ENCODE results near the gene CCHCR1. TPM values are rescaled to one million over a fixed set of nuclear protein-coding genes. Genes with fewer than 3 reads are reported as not detected.

CCHCR1 gene
- total and polyA plus RNA-seq, 2 of the 13 experiments (the other 11 are each of a cell fraction or from before 2014, with no cell fraction given), result 14.6 to 28.2 TPM

DNA sequence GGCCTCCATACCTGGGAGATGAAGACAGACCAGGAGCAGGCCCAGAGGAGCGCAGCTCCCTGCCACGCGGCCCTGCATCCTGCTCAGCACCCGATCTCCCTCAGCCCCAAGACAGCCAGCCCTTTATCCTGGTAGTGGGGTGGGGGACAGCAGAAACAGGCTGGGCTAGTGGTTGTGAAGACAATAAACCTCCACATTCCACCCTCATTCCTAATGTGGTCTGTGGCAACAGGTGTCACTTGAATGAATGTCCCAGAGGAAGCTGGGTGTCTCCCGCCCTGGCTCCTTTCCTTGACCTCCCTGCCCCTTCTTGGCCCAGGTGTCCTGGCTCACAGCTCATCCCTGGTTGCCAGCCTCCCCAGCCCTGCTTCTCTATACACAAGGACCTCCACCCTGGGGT is 45.1 kb downstream of the CCHCR1 start, which contains the start of gene C6orf15:
C6orf15 (minus strand) TSS at position 98 of the 400 bp plus-strand sequence; CDS start at position 78, 20 bp downstream.
- CTCF ChIA-PET (ENCODE audit: low intra/inter-chr PET ratio, low total read pairs), result no interaction called here
- no peak for ATAC-seq
- peaks cover 7 to 74% of the 10 kb centered on the region in 2 experiments for H3K27me3 ChIP-seq (ENCODE audit: control insufficient read depth in 1 of 2, insufficient read depth in 2 of 2, low read length in 2 of 2)
- no peaks in the 10 kb centered on the region for H3K9me3 ChIP-seq (ENCODE audit: low read length)
- in situ Hi-C loops (cut with HindIII; ENCODE audit: extremely low pct_ligation_motif_present, low pct_unique_long_range_greater_than_20kb), result no loop called here
- intact Hi-C loops (cut with micrococcal nuclease; ENCODE audit: unreplicated experiment), result no loop called here
- no peak within 1 kb of the TSS for H3K9ac ChIP-seq (ENCODE audit: insufficient read depth, low read depth, low read length)
- TF ChIP-seq, protein P1, sequence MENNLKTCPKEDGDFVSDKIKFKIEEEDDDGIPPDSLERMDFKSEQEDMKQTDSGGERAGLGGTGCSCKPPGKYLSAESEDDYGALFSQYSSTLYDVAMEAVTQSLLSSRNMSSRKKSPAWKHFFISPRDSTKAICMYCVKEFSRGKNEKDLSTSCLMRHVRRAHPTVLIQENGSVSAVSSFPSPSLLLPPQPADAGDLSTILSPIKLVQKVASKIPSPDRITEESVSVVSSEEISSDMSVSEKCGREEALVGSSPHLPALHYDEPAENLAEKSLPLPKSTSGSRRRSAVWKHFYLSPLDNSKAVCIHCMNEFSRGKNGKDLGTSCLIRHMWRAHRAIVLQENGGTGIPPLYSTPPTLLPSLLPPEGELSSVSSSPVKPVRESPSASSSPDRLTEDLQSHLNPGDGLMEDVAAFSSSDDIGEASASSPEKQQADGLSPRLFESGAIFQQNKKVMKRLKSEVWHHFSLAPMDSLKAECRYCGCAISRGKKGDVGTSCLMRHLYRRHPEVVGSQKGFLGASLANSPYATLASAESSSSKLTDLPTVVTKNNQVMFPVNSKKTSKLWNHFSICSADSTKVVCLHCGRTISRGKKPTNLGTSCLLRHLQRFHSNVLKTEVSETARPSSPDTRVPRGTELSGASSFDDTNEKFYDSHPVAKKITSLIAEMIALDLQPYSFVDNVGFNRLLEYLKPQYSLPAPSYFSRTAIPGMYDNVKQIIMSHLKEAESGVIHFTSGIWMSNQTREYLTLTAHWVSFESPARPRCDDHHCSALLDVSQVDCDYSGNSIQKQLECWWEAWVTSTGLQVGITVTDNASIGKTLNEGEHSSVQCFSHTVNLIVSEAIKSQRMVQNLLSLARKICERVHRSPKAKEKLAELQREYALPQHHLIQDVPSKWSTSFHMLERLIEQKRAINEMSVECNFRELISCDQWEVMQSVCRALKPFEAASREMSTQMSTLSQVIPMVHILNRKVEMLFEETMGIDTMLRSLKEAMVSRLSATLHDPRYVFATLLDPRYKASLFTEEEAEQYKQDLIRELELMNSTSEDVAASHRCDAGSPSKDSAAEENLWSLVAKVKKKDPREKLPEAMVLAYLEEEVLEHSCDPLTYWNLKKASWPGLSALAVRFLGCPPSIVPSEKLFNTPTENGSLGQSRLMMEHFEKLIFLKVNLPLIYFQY (CRISPR knock-in tag; IDR thresholded peaks at IDR 0.05; ENCODE audit: borderline replicate concordance), result no peak
- no peak for TF ChIP-seq RAD21 (CRISPR knock-in tag; IDR thresholded peaks at IDR 0.05)
- no peak for TF ChIP-seq MIER2 (CRISPR knock-in tag; IDR thresholded peaks at IDR 0.05)
- TF ChIP-seq IRX3 (CRISPR knock-in tag; IDR thresholded peaks at IDR 0.05; ENCODE audit: borderline replicate concordance, low read depth), result no peak
- no peak for TF ChIP-seq RNF2 (conservative IDR thresholded peaks at IDR 0.05; ENCODE audit: low read depth)
- no peak for TF ChIP-seq SRSF9 (IDR thresholded peaks at IDR 0.05; ENCODE audit: borderline replicate concordance, insufficient read depth, low read depth, low read length, poor library complexity, severe bottlenecking)
- TF ChIP-seq, protein P2, sequence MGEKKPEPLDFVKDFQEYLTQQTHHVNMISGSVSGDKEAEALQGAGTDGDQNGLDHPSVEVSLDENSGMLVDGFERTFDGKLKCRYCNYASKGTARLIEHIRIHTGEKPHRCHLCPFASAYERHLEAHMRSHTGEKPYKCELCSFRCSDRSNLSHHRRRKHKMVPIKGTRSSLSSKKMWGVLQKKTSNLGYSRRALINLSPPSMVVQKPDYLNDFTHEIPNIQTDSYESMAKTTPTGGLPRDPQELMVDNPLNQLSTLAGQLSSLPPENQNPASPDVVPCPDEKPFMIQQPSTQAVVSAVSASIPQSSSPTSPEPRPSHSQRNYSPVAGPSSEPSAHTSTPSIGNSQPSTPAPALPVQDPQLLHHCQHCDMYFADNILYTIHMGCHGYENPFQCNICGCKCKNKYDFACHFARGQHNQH (CRISPR knock-in tag; IDR thresholded peaks at IDR 0.05), result no peak
- TF ChIP-seq ZNF430 (CRISPR knock-in tag; IDR thresholded peaks at IDR 0.05), result no peak
- no peak for TF ChIP-seq ZNF703 (CRISPR knock-in tag; IDR thresholded peaks at IDR 0.05; ENCODE audit: borderline replicate concordance)
- no peak for TF ChIP-seq KLF12 (CRISPR knock-in tag; IDR thresholded peaks at IDR 0.05; ENCODE audit: borderline replicate concordance)
- TF ChIP-seq GATA4 (IDR thresholded peaks at IDR 0.05; ENCODE audit: borderline replicate concordance, low read depth), result no peak
- no peak for TF ChIP-seq MBNL3 (CRISPR knock-in tag; conservative IDR thresholded peaks at IDR 0.05)
- TF ChIP-seq CBFB (CRISPR knock-in tag; IDR thresholded peaks at IDR 0.05), result no peak
- TF ChIP-seq FOXK1 (CRISPR knock-in tag; IDR thresholded peaks at IDR 0.05; ENCODE audit: borderline replicate concordance, low read depth), result no peak
- H3K4me3 ChIP-seq (replicated peaks in 1 of 3; ENCODE audit: insufficient read depth in 1 of 3, low read depth in 2 of 3, low read length in 3 of 3), result no peak within 1 kb of the TSS
- H3K27ac ChIP-seq (ENCODE audit: extremely low read length, insufficient read depth, low read length), result no peak within 1 kb of the TSS
- no peak within 1 kb of the TSS for H2AFZ ChIP-seq (ENCODE audit: low read length)
- no peak for FAIRE-seq
- H3K4me1 ChIP-seq (ENCODE audit: insufficient read depth, low read length), result peaks cover 9% of the 10 kb centered on the region; the same call in 1 of the 2 replicates
- H3K36me3 ChIP-seq (replicated peaks in 1 of 2; ENCODE audit: control insufficient read depth in 1 of 2, insufficient read depth in 2 of 2, low read length in 2 of 2), result no peaks in the 10 kb centered on the region
- WGBS (ENCODE audit: low lambda C conversion rate), result 67% methylated on average over 5 of the region's 5 CpGs
- H4K20me1 ChIP-seq (ENCODE audit: insufficient read depth, low read length), result no peaks in the 10 kb centered on the region
- no peak for DNase-seq (ENCODE audit: low spot score)
- H3K79me2 ChIP-seq (ENCODE audit: insufficient read depth, low read length), result no peaks in the 10 kb centered on the region
- BruUV-seq (replicated peaks), result no TSS peak
- POLR2A ChIA-PET, result no interaction called here
- H3K4me2 ChIP-seq (ENCODE audit: low read depth, low read length), result no peak within 1 kb of the TSS

All from HepG2 (cell line).